Eye (tissue), 1 donor: ENCODE results near the gene PACSIN2.

Source experiments
- DNase-seq: peaks from one replicate; pipeline ENCODE4 v3.0.0-alpha.2; 2015

PACSIN2 gene

GRCh38 chr22:42878561-42879305 is 136.2 kb downstream of the PACSIN2 start:
- no peak for DNase-seq

GRCh38 chr22:42877597-42878340 is 137.2 kb downstream of the PACSIN2 start:
- DNase-seq, result no peak

GRCh38 chr22:42877158-42877557 is 137.8 kb downstream of the PACSIN2 start:
- DNase-seq, result no peak

DNA sequence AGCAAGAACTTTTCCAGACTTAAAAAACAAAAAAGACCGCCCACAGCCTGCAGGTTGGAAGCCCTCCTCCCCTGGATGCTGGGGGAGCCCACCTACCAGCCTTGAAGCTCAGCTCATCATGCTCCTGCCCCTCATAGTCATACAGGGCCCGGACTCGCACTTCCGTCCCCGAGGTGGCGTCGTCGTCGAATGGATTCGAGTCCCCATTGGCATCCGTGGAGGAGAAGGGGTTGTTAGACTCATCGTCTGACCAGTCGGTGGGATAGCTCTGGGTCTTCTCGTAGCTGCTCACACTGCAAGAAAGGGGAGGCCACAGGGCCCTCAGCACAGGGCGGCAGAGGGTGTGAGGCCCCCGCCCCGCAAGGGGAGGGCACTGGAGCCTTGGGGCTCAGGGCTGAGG is 138.9 kb downstream of the PACSIN2 start:
- DNase-seq, result no peak

- no peak for DNase-seq
Measured at GRCh38 chr22:42874010-42874409, 140.9 kb downstream of the PACSIN2 start.

GRCh38 chr22:42873356-42873755 is 141.6 kb downstream of the PACSIN2 start:
- no peak for DNase-seq

DNA sequence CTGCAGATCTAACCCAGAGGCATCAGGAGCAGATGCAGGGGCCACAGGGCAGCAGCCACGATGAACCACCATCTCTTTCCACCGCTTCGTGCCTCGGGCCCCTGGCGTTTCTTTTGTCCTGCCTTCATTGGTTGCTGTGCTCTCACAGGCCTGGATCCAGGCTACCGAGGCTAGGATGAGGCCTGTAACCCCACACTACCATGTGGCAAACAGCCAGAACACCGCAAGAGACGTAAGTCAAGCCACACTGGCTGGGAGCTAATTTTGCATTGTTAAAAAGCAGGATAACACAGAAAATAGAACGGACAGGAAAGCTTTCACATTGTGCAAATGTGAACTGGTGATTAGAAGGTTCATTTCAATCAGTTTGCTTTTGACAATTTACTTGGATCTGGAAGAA is 142.1 kb downstream of the PACSIN2 start:
- DNase-seq, result no peak

DNA sequence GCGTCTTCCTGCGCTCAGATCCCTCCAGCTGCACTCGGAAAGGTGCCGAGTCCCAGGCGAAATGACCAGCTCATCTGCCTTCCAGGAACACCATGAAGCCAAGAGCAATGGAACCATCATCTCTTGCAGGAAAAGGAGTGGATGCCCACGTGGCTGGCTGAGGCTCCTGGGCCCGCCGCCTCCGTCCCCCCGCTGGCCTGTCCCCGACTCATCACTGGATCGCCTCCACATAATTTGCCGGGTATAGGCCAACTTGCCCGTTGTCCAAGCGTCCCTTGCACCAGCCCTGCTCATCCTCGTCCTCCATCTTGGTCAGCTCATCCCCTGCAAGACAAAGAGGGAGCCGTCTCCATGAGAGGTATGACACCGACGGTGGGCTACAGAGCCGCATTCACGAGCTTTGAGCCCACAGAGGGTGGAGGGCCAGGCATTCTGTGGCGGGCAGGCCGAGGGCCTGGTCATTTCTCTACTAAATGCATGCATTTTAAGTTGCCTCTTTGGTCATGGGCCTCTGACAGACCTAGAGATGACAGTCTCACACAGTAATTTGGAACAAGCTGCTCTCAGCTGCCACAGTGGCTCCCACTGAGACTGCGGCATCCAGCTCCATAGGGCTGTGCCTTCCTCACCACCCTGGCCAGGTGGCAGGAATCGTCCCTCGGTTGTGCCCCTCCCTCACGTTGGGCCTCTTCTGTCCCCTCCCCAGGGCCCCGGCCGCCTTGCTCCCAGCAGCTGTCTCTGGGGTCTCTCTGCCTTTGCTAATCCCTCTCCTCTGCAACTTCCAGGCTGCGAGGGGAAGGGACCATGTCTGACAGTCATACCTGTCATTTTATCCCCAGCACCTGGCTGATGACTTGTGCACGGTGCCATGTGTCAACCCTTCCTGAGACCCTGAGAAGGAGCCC is 143.6 kb downstream of the PACSIN2 start:
- no peak for DNase-seq

- no peak for DNase-seq
Measured at GRCh38 chr22:42869888-42870480, 145.0 kb downstream of the PACSIN2 start.

DNA sequence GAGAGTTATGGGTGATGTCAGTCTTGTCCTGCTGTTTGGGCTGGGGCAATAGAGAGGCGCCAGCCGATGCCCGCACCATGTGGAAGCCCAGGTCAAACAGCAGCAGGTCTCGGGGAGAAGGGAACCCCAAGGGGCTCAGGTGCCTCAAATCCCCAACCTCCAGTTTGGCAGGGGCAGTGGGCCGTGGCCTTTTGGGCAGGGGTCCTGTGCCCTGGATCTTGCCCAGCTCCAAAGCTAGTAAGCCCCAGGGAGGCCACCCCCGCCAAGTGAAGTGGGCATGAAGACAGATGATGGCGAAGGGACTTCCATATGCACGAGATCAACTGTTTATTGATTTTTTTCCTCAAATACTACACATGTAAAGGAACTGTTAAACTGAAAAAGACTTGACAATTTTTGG is 145.5 kb downstream of the PACSIN2 start:
- no peak for DNase-seq

DNA sequence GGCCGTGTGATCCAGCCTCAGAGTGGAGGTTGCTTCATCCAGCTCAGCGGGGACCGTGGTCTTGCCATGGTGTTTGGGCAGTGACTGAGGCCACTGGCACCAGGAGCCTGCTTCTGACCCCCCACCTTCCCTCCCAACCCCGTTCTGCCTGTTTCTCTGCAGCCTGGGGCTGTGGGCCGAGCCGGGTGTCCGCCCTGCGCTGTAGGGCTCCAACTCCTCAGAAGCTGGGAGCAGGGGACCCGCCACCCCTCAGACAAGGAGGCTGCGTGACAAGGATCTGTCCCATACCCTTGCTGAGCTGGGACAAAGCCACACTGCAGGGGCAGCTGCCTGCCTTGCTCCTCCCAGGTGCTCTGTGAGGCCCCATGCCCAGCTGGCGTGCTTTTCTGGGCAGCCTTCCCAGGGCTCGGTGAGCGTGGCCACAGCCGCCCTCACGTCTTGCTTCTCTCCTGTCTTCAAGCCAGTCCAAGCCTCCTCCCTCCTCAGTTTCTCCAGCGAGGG is 146.1 kb downstream of the PACSIN2 start:
- no peak for DNase-seq

GRCh38 chr22:42866100-42866499 is 148.8 kb downstream of the PACSIN2 start:
- DNase-seq, result no peak

DNA sequence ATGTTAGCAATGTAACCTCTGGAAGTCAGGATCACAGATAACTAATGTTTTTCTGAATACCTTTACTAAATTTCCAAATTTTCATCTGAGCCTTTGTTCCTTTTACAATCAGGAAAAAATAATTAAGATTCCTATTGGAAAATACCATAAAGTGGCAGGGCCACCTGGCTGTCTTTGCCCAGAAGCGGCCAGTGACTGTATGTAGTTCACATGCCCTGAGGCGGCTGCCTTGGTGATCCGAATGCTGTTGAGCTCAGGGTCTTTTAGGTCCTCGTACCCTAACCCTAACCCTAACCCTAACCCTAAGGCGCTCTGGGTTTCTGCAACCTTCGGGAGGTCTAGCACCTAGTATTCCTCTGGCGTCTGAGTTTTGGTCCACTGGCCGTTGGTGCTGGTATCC is 149.4 kb downstream of the PACSIN2 start:
- DNase-seq, result no peak

DNA sequence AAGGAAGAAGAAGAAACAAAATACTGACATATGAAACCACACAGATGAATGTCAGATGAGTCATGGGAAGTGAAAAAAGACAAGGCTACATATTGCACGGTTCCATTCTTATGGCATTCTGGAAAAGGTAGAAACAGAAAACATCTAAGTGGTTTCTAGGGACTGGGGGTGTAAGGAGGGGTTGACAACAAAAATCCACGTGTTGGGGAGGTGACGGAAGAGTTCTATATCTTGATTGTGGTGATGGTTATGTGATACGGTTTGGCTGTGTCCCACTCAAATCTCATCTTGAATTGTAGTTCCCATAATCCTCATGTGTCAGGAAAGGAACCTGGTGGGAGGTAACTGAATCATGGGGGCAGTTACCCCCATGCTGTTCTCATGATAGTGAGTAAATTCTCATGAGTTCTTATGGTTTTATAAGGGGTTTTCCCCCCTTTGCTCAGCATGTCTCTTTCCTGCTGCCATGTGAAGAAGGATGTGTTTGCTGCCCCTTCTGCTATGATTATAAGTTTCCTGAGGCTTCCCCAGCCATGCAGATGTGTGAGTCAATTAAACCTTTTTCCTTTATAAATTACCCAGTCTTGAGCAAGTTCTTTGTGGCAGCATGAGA is 151.5 kb downstream of the PACSIN2 start:
- DNase-seq, result no peak

GRCh38 chr22:42862045-42862734 is 152.8 kb downstream of the PACSIN2 start:
- DNase-seq, result no peak

DNA sequence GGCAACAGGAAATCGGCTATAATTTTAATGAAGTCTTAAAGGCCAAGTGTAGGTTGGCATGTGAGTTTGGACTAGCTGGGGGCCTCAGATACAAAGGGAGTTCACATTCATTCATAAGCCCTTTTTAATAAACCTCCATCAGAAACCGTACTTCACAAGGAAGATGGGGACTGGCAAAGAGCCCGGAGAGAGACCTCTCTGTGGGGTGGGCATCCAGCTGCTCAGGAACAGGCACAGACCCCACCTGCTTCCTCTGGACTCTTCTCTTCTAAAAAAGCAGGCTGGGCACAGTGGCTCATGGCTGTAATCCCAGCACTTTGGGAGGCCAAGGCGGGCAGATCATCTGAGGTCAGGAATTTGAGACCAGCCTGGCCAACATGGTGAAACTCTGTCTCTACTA is 154.0 kb downstream of the PACSIN2 start:
- no peak for DNase-seq

GRCh38 chr22:42857845-42858481 is 157.0 kb downstream of the PACSIN2 start:
- no peak for DNase-seq

DNA sequence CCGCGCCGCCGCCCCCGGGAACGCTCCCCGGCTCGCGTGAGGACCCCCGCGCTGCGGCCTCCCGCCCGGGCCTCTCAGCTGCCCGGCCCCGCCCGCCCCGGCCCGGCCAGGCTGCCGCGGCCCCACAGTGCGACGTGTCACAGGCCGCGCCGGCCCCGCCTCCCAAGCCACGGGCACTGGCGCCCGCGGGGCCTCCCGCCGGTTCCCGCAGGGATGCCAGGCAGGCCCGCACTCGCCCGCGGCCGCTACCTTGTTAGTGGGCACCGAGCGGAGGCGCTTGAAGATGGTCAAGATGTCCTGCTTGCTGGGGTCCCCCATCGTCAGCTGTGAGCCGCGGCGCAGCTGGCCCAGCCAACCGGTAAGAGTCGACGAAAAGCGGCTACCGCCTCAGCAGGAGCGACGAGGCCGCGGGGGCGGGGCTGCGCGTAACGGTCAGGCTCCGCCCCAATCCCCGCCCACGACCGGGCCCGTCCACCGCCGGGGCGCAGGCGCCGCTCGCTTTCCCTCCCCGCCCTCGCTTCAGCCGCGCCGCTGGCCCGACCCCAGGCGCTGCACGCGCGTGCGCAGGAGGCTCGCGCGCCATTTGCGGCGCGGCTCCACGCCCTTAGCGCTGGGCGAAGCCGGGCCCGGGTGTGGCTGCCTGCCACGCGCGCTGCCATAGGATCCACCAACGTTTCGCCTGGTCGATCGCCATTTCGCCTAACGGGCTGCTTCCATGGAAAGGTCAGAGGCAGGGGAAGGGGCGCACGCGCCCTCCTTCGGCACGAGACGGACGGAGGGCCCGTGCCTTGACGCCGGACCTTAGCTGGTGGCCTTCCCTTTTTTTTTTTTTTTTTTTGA is 157.9 kb downstream of the PACSIN2 start, which contains the start of gene ARFGAP3:
Gene ARFGAP3 (minus strand): TSS at position 409 of the 840 bp plus-strand sequence. CDS start 91 bp downstream, at position 318.
- peak; percentile 98 for DNase-seq

- DNase-seq, result peak; percentile 73
Measured at GRCh38 chr22:42856179-42856864, 158.6 kb downstream of the PACSIN2 start.
